ENCODE results near the gene RCN1. TPM values are rescaled to one million over a fixed set of nuclear protein-coding genes. Genes with fewer than 3 reads are reported as not detected.

RCN1 gene
- total RNA-seq, 1 experiment from 2014 or later: 99.8 TPM

GRCh38 chr11:32079553-32079952, 11.3 kb upstream of the RCN1 start:
- ChIA-PET RAD21 (ENCODE audit: low non-redundant PET in 1 of 2, low total read pairs in 2 of 2, uncharacterized antibody in 2 of 2, unreplicated experiment in 2 of 2) (no interaction called here), CTCF (no interaction called here), POLR2A (no interaction called here)
- H3K4me1 ChIP-seq (ENCODE audit: control insufficient read depth in 1 of 2, insufficient read depth in 2 of 2, low read length in 2 of 2): peaks cover 0 to 6% of the 10 kb centered on the region in 2 experiments; a peak in 1 of 4 replicates
- no peaks in the 10 kb centered on the region for H4K20me1 ChIP-seq (ENCODE audit: insufficient read depth)
- H3K36me3 ChIP-seq (ENCODE audit: control insufficient read depth in 1 of 2, insufficient read depth in 2 of 2, low read length in 2 of 2): no peaks in the 10 kb centered on the region
- H3K9me2 ChIP-seq (ENCODE audit: insufficient read depth): no peaks in the 10 kb centered on the region
- no peak overlapping the region for H3K4me2 ChIP-seq (ENCODE audit: low read length)
- ATAC-seq (no peak), DNase-seq (ENCODE audit: low read depth, low spot score) (no peak)
- no peaks in the 10 kb centered on the region for H3K9me3 ChIP-seq (ENCODE audit: control insufficient read depth in 1 of 2, insufficient read depth in 1 of 2, low read depth in 1 of 2, low read length in 2 of 2)
- H3K4me3 ChIP-seq (replicated peaks in 1 of 2; ENCODE audit: low read depth in 1 of 2, low read length in 2 of 2): no peak overlapping the region
- H3K27ac ChIP-seq (ENCODE audit: low read depth, low read length): no peak overlapping the region
- no peak for TF ChIP-seq REST (IDR thresholded peaks at IDR 0.05; ENCODE audit: low read depth)
- TF ChIP-seq ZNF274 (IDR thresholded peaks at IDR 0.05; ENCODE audit: low read depth, low read length): no peak
- TF ChIP-seq ZFX (IDR thresholded peaks at IDR 0.05): no peak
- TF ChIP-seq YY1 (IDR thresholded peaks at IDR 0.05; ENCODE audit: extremely low read depth, insufficient replicate concordance, low read depth, low read length): no peak
- TF ChIP-seq CTCF (IDR thresholded peaks at IDR 0.05 in 2 of 3, conservative IDR thresholded peaks at IDR 0.05 in 1 of 3; ENCODE audit: borderline replicate concordance in 1 of 3, insufficient read depth in 1 of 3, low read depth in 2 of 3, low read length in 2 of 3): no peak
- no peak for TF ChIP-seq JUND (IDR thresholded peaks at IDR 0.05)
- no peak for TF ChIP-seq SRF (IDR thresholded peaks at IDR 0.05; ENCODE audit: low read depth)
- BruUV-seq (replicated peaks): no TSS peak
- H2AFZ ChIP-seq (ENCODE audit: low read depth, low read length, poor library complexity, severe bottlenecking): no peak overlapping the region
- intact Hi-C loops (cut with micrococcal nuclease): no loop called here
- H3K27me3 ChIP-seq (ENCODE audit: insufficient read depth, low read length): no peaks in the 10 kb centered on the region
- no peaks in the 10 kb centered on the region for H3K79me2 ChIP-seq (ENCODE audit: insufficient read depth, low read length)
- no peak overlapping the region for H3K9ac ChIP-seq (ENCODE audit: low read length)
